Parathyroid adenoma (tissue), 2 donors: ENCODE measurements around the gene SLC4A8.

Source experiments
- H2AFZ ChIP-seq: fragments of 300-600 bp; sonication (generic); one replicate; pipeline ENCODE4 v1.7.0; 2017; ENCODE audit warnings: antibody characterized with exemption, mild to moderate bottlenecking
- H3K27ac ChIP-seq: fragments of 300-600 bp; sonication (generic); one replicate; pipeline ENCODE4 v1.7.0; 2017
- H3K27me3 ChIP-seq: fragments of 300-600 bp; sonication (generic); one replicate; pipeline ENCODE4 v1.7.0; 2017; ENCODE audit warnings: low read length; ENCODE audit not compliant: control insufficient read depth, insufficient read depth
- H3K36me3 ChIP-seq: fragments of 300-600 bp; sonication (generic); one replicate; pipeline ENCODE4 v1.7.0; 2017; ENCODE audit warnings: low read length; ENCODE audit not compliant: control insufficient read depth, insufficient read depth
- H3K4me1 ChIP-seq: fragments of 300-600 bp; sonication (generic); one replicate; pipeline ENCODE4 v1.7.0; 2017; ENCODE audit warnings: control low read depth
- H3K4me2 ChIP-seq: fragments of 300-600 bp; sonication (generic); one replicate; pipeline ENCODE4 v1.7.0; 2017; ENCODE audit warnings: low read length
- H3K4me3 ChIP-seq: fragments of 300-600 bp; sonication (generic); one replicate; pipeline ENCODE4 v1.7.0; 2017; ENCODE audit warnings: low read depth, low read length
- H3K79me2 ChIP-seq: fragments of 300-600 bp; sonication (generic); one replicate; pipeline ENCODE4 v1.7.0; 2017; ENCODE audit warnings: control low read depth
- H3K9ac ChIP-seq: fragments of 300-600 bp; sonication (generic); one replicate; pipeline ENCODE4 v1.7.0; 2017; ENCODE audit warnings: mild to moderate bottlenecking
- H3K9me3 ChIP-seq: fragments of 300-600 bp; sonication (generic); one replicate; pipeline ENCODE4 v1.7.0; 2017; ENCODE audit warnings: low read length; ENCODE audit not compliant: control insufficient read depth
- CTCF ChIP-seq: fragments of 300-600 bp; sonication (generic); IDR thresholded peaks from one replicate; pipeline ENCODE4 v1.7.0; 2017; ENCODE audit warnings: antibody characterized with exemption, mild to moderate bottlenecking
- donor health status: primary hyperparathyroidism.

The SLC4A8 gene

DNA sequence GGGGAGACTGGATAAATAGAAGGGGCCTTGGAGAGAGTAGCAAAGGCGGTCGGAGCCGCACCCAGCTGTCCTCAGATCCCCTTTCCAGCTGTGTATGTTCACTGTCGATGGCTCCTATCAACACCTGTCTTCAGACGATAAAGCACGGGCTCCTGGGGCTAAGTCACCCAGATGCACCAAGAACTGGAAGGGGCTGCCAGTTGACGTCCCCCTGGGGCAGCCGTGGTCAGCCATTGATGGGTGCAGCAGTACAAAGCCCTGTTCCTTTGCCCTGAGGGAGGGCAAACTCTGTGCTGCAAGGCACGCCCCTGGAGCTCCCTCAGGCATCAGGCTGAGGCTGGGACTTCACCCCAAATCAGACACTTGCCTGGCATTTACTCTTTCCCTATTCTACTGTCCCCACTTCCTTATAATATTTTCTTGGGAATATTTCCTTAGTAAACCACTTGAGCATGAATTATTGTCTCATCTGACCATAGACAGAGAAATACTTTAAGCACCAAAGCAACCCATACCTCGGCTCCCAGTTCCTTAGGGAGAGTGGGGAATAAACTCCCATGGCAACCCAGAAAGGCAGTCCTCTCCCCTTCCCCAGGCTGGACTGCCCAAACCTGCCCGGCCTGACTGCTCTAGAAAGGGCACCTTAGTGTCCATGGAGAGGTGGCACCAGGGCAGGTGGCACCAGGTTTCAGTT lies 106.8 kb downstream of the SLC4A8 start:
- H3K36me3 ChIP-seq = no peaks in the 10 kb centered on the region
- H3K79me2 ChIP-seq = no peaks in the 10 kb centered on the region
- H3K4me3 ChIP-seq = no peak overlapping the region
- no peak overlapping the region for H3K4me2 ChIP-seq
- H3K27me3 ChIP-seq = no peaks in the 10 kb centered on the region
- no peaks in the 10 kb centered on the region for H3K4me1 ChIP-seq
- H3K27ac ChIP-seq = no peak overlapping the region
- H2AFZ ChIP-seq = peak overlapping the region; percentile 68
- no peak for TF ChIP-seq CTCF
- no peak overlapping the region for H3K9ac ChIP-seq
- no peaks in the 10 kb centered on the region for H3K9me3 ChIP-seq

DNA sequence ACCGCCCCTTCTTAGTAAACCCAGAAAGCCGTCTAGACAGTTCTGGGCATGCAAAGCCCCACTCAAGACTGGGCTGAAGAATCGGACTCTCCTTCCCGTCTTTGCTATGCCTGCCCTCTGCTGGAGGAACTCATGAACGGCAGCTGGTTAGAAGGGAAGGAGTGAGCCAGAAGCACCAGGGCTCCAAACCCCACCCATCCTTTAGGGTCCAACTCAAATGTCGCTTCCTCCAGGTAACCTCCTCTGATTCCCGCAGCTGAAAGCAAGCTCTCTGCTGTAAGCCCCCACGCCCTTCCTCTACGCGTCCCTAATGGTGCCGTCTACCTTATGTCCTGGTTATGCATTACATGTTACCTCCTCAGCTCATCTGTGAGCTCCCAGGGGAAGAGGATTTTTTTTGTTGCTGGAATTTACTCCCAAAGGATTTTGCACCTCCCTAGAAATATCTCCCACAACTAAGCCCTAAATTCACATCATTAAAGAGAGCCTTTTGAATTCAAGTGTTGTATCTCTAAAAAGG lies 107.4 kb downstream of the SLC4A8 start:
- H3K27me3 ChIP-seq = no peaks in the 10 kb centered on the region

GRCh38 chr12:51533799-51534198 lies 109.2 kb downstream of the SLC4A8 start:
- Histone ChIP-seq H2AFZ (no peak overlapping the region), H3K27ac (no peak overlapping the region), H3K4me1 (no peaks in the 10 kb centered on the region), H3K9ac (no peak overlapping the region), H3K27me3 (no peaks in the 10 kb centered on the region), H3K79me2 (no peaks in the 10 kb centered on the region), H3K4me2 (no peak overlapping the region), H3K36me3 (no peaks in the 10 kb centered on the region), H3K9me3 (no peaks in the 10 kb centered on the region), H3K4me3 (no peak overlapping the region)
- no peak for TF ChIP-seq CTCF

More for the DNA sequence above, 107.4 kb downstream of the SLC4A8 start:
- no peaks in the 10 kb centered on the region for H3K79me2 ChIP-seq
- peak overlapping the region; percentile 68 for H2AFZ ChIP-seq
- H3K9me3 ChIP-seq = no peaks in the 10 kb centered on the region
- no peak overlapping the region for H3K4me3 ChIP-seq
- H3K4me1 ChIP-seq = no peaks in the 10 kb centered on the region
- H3K4me2 ChIP-seq = no peak overlapping the region
- no peaks in the 10 kb centered on the region for H3K36me3 ChIP-seq
- no peak overlapping the region for H3K27ac ChIP-seq
- H3K9ac ChIP-seq = no peak overlapping the region
- peak; percentile 81 for TF ChIP-seq CTCF

DNA sequence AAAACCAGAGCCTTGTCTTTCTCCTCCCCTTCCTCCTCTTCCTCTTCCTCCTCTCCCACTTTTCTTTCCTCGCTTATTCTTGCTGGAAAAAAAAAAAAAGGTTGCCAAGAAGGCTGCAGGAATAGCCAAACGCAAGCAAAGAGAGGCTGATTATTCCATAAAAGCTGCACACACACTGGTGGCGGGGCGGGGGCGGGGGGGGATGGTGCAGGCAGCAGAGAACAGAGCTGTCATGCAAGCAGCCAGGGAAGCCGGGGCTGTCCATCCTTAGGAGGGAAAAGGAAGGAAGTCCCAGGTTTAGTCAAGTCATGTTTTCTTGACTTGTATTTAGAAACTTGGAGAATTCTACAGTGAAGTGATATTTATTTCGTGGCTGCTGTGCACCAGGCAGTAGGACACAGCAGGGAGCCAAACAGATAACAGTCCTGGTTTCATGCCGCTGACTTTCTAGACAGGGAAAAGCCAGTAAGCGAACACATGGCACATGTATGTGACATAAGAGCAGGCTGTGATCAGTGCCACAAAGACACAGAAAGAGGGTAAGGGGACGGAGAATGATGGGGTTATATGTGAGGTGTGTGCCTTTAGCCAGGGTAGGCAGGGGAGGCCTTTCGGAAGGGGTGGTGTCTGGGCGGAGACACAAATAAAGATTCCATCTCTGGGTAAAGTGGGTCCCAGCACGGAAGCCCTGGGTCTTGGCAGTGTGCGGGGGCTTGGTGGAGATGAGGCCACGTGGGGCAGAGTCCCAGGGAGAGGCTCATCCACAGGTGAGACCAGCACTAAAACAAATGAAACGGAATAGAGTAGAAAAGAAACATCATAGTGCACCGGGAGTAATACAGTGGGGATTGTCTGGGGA lies 109.8 kb downstream of the SLC4A8 start:
- Histone ChIP-seq H3K4me1 (no peaks in the 10 kb centered on the region), H3K79me2 (no peaks in the 10 kb centered on the region), H3K9me3 (no peaks in the 10 kb centered on the region), H3K9ac (no peak overlapping the region), H3K4me2 (no peak overlapping the region), H3K27me3 (no peaks in the 10 kb centered on the region), H3K36me3 (no peaks in the 10 kb centered on the region), H2AFZ (no peak overlapping the region), H3K27ac (no peak overlapping the region), H3K4me3 (no peak overlapping the region)
- TF ChIP-seq CTCF = no peak
